Spleen (tissue), 7 donors: ENCODE data around the gene SPEM1.

Source experiments
- POLR2A ChIP-seq, 3 donors: fragments of 450-650 bp; IDR thresholded peaks; one replicate each; pipeline ENCODE4 v1.5.1; 2017; ENCODE audit warnings: antibody characterized with exemption in 3 of 3, mild to moderate bottlenecking in 1 of 3
- TF ChIP-seq, protein P1 (sequence below), 11 experiments: fragments of 200-600 bp in 7 of 11; fragments of 450-650 bp in 4 of 11; sonication (generic) in 4 of 11; IDR thresholded peaks in 8 of 11; conservative IDR thresholded peaks in 3 of 11; 1 replicate in 7 of 11; 2 replicates in 4 of 11; pipeline versions ENCODE4 v1.4.0 to v1.8.0; 2016 to 2021; ENCODE audit warnings: antibody characterized with exemption in 11 of 11, inconsistent platforms in 4 of 11, mild to moderate bottlenecking in 1 of 11
- donor health status: DM: no; HTN: no; CAD: no; lungs with moderate emphysema.
- donor health status: DM: no; HTN: no; CAD: no.
- donor health status: DM: no; HTN: no; CAD: no.

GRCh38 chr17:7432296-7432695 is 12.2 kb downstream of the SPEM1 start:
- TF ChIP-seq, protein P1, sequence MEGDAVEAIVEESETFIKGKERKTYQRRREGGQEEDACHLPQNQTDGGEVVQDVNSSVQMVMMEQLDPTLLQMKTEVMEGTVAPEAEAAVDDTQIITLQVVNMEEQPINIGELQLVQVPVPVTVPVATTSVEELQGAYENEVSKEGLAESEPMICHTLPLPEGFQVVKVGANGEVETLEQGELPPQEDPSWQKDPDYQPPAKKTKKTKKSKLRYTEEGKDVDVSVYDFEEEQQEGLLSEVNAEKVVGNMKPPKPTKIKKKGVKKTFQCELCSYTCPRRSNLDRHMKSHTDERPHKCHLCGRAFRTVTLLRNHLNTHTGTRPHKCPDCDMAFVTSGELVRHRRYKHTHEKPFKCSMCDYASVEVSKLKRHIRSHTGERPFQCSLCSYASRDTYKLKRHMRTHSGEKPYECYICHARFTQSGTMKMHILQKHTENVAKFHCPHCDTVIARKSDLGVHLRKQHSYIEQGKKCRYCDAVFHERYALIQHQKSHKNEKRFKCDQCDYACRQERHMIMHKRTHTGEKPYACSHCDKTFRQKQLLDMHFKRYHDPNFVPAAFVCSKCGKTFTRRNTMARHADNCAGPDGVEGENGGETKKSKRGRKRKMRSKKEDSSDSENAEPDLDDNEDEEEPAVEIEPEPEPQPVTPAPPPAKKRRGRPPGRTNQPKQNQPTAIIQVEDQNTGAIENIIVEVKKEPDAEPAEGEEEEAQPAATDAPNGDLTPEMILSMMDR (IDR thresholded peaks at IDR 0.05 in 8 of 11, conservative IDR thresholded peaks at IDR 0.05 in 3 of 11) = no peak
- TF ChIP-seq POLR2A (IDR thresholded peaks at IDR 0.05) = no peak
